ENCODE data around the gene GMPR2. TPM values are rescaled to one million over a fixed set of nuclear protein-coding genes. Genes with fewer than 3 reads are reported as not detected.

GMPR2 gene
- total and polyA plus RNA-seq, 2 of the 13 experiments (the other 11 are each of a cell fraction or from before 2014, with no cell fraction given) = 210 to 273 TPM

- peak; percentile 88 for TF ChIP-seq HDAC1 (CRISPR knock-in tag; IDR thresholded peaks at IDR 0.05)
- no peak; the same call in 1 of the 2 replicates for TF ChIP-seq SAFB2 (CRISPR knock-in tag; IDR thresholded peaks at IDR 0.05; ENCODE audit: borderline replicate concordance, low read depth)
- TF ChIP-seq HDAC6 (IDR thresholded peaks at IDR 0.05; ENCODE audit: low read depth, low read length) = no peak
- TF ChIP-seq ZFP36L1 (CRISPR knock-in tag; IDR thresholded peaks at IDR 0.05) = peak; percentile 89; the same call in 1 of the 2 replicates
- peak; percentile 43; the same call in 1 of the 2 replicates for TF ChIP-seq TBX3 (IDR thresholded peaks at IDR 0.05; ENCODE audit: borderline replicate concordance)
- no peak for TF ChIP-seq SMARCC2 (IDR thresholded peaks at IDR 0.05)
- no peak; the same call in 1 of the 2 replicates for TF ChIP-seq ZNF660 (CRISPR knock-in tag; IDR thresholded peaks at IDR 0.05; ENCODE audit: borderline replicate concordance, low read depth)
- peak; percentile 60; the same call in 1 of the 2 replicates for TF ChIP-seq ATRX (CRISPR knock-in tag; IDR thresholded peaks at IDR 0.05; ENCODE audit: borderline replicate concordance)
- no peak for TF ChIP-seq KDM1A (CRISPR knock-in tag; IDR thresholded peaks at IDR 0.05)
- TF ChIP-seq ZFP90 (CRISPR knock-in tag; IDR thresholded peaks at IDR 0.05; ENCODE audit: borderline replicate concordance) = peak; percentile 95
- no peak for TF ChIP-seq ZNF280D (CRISPR knock-in tag; IDR thresholded peaks at IDR 0.05)
- peak; percentile 85; the same call in 1 of the 2 replicates for TF ChIP-seq ZNF563 (CRISPR knock-in tag; IDR thresholded peaks at IDR 0.05)
- TF ChIP-seq ZNF235 (CRISPR knock-in tag; IDR thresholded peaks at IDR 0.05; ENCODE audit: borderline replicate concordance) = peak; percentile 98; the same call in 1 of the 2 replicates
- peak; percentile 99 for TF ChIP-seq ZNF687 (CRISPR knock-in tag; IDR thresholded peaks at IDR 0.05)
- TF ChIP-seq HNRNPL (IDR thresholded peaks at IDR 0.05; ENCODE audit: low read depth, low read length) = 0 out of 2 replicates have a peak, but pooled peaks have one; percentile 15
- TF ChIP-seq SP4 (CRISPR knock-in tag; IDR thresholded peaks at IDR 0.05) = peak; percentile 42; the same call in 1 of the 2 replicates
- TF ChIP-seq, protein P1, sequence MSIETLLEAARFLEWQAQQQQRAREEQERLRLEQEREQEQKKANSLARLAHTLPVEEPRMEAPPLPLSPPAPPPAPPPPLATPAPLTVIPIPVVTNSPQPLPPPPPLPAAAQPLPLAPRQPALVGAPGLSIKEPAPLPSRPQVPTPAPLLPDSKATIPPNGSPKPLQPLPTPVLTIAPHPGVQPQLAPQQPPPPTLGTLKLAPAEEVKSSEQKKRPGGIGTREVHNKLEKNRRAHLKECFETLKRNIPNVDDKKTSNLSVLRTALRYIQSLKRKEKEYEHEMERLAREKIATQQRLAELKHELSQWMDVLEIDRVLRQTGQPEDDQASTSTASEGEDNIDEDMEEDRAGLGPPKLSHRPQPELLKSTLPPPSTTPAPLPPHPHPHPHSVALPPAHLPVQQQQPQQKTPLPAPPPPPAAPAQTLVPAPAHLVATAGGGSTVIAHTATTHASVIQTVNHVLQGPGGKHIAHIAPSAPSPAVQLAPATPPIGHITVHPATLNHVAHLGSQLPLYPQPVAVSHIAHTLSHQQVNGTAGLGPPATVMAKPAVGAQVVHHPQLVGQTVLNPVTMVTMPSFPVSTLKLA (IDR thresholded peaks at IDR 0.05) = no peak
- TF ChIP-seq ZNF772 (CRISPR knock-in tag; IDR thresholded peaks at IDR 0.05) = no peak; the same call in 1 of the 2 replicates
- TF ChIP-seq CREBL2 (CRISPR knock-in tag; IDR thresholded peaks at IDR 0.05; ENCODE audit: borderline replicate concordance) = no peak; the same call in 1 of the 2 replicates
Observed at GRCh38 chr14:24232645-24233537, at the start of gene GMPR2 (continued).
